HT1080 (cell line): Measurements from ENCODE around the gene REXO5. TPM values are rescaled to one million over a fixed set of nuclear protein-coding genes. Genes with fewer than 3 reads are reported as not detected.

ENCODE experiments used
- small RNA-seq: library from RNA; depleted of rRNA; stranded (forward); fragments of <200 nt; gene quantifications from one replicate; pipeline ENCODE3, GENCODE V24; 2014
- total RNA-seq: library from RNA; depleted of rRNA; stranded (reverse); fragments of >200 nt; shearing (Covaris generic); gene quantifications from 2 replicates; pipeline ENCODE4 v1.2.3, GENCODE V29; 2014; rRNA removed

Gene REXO5
- total RNA-seq, 1 experiment from 2014 or later = 13.9 TPM

Small RNA genes within 50 kb of the gene (small RNA-seq; reads per million reads assigned to genes)
- gene RF00618 = not detected
- not detected for gene RNU6-944P

Other genes with a start within 250 kb of the REXO5 start
- not detected in 2 replicates for gene ACSM2B, start 230.2 kb upstream of the REXO5 start, total RNA-seq
- not detected in 2 replicates for gene ACSM1, start 108.8 kb upstream of the REXO5 start, total RNA-seq
- 49.1 and 53.9 TPM in 2 replicates for gene THUMPD1, start 64.7 kb upstream of the REXO5 start, total RNA-seq
- gene ACSM3, start 42.5 kb upstream of the REXO5 start, total RNA-seq = 0.45 and 0.70 TPM in 2 replicates
- gene ERI2, start 55 bp upstream of the REXO5 start, total RNA-seq = 23.8 and 26.0 TPM in 2 replicates
- 7.5 and 10.6 TPM in 2 replicates for gene DCUN1D3, start 93.8 kb downstream of the REXO5 start, total RNA-seq
- 28.9 and 52.8 TPM in 2 replicates for gene LYRM1, start 94.2 kb downstream of the REXO5 start, total RNA-seq